HG03064 (cell line): Measurements from ENCODE around the gene SHC2.

Experiments used
- ATAC-seq: cut with Tn5 transposase; IDR thresholded peaks from one replicate; pipeline ENCODE4 v1.9.1; 2021; ENCODE audit warnings: low read depth; ENCODE audit not compliant: unreplicated experiment

The SHC2 gene

GRCh38 chr19:460877-461720, at the start of gene SHC2:
SHC2 (minus strand) TSS chr19:461033; CDS start chr19:460996, 37 bp downstream.
- ATAC-seq: no peak

DNA sequence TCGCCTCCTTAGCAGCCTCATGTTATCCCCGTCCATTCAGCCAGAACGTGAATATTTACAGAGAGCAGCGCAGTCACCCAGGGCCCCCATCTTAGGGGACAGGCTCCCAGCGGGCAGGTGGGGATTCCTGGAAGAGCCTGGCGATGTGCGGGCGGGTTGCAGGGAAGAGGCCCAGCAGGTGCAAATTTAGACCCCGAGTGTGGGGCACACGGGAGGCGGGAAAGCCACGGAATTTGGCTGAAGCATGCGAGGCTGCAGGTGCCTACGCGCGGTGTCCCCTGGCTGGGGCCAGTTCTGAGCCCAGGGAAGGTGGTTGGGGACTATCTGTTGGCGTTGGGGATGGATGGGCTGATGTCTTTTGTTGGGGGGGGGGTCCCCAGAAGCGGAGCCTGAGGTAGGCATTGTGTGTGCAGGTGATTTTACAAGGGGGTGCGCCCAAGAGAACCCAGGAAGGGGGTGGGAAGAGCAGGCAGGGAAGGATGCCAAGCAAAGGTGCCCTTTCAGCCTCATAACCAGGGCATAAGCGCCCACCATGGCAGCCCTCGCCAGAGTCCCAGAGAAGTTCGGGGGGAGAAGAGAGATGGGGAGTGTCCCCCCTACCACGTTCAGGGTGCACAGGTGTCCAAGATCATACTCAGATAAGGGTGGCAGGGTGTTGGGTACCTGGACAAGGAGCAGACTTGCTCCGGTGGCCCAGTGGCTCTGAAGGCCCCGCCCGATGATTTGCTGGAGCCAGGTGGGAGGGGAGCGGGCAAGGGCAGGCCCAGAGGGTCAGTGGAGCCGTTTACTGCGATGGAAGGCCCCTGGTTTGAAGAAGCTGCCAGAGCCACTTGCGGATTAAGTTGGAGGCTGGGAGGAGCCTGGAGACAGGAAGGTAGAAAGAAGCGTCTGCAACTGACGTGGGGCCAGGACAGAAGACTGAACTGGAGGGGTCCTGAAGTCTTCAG, 47.6 kb upstream of the SHC2 start:
- no peak for ATAC-seq

GRCh38 chr19:507286-508203, 46.7 kb upstream of the SHC2 start, which contains the start of gene TPGS1:
TPGS1 (plus strand) TSS chr19:507497; CDS start chr19:507507, 10 bp downstream.
- ATAC-seq: peak; percentile 62

DNA sequence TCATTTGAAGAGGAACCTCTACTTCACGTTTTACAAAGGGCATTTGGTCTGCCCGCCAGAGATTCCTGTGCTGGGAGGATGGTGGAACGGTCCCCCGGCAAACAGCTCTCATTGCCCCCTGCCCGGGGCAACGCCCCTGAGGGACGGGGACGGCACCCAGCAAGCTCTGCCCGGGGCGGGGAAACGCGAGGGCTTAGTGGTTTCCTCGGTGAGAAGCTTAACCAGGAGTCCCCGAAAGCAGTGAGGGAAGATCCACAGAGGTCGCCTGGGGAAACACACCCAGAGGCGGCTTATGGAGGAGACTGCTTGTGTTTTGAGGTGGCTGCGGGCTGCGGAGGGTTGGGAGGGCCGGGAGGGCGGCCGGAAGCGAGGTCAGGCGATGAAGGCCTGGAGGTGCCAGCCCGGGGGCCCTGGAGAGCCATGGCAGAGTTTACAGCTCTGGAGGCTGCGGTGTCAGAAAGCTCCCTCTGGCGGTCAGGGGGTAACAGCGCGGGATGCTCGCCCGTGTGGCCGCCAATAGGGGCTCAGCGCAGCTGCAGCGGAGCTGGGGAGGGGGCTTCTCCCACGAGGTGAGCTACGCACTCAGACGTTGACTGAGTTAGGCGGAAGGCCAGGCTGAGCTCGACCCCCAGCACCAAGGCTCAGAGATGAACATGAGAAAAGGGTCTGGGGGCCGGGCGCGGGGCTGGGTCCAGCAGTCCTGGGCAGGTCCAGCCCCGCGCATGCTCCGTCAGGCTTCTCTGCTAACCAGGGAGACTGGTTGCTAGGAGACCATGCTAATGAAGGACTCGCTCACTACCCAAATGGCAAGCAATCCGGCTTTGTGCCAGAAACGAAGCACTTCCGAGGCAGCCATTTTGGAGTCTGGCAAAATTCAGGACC, 45.8 kb upstream of the SHC2 start:
- peak; percentile 49 for ATAC-seq

DNA sequence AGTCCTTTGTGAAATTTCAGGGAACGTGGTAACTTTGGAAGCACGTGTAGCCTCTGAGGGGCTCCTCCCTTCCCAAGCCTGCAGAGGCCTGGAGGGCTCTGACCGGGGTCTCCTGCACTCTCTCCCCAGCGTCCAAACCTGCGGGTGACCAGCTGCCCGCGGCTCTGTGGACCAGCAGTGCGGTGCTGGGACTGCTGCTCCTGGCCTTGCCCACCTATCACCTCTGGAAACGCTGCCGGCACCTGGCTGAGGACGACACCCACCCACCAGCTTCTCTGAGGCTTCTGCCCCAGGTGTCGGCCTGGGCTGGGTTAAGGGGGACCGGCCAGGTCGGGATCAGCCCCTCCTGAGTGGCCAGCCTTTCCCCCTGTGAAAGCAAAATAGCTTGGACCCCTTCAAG, 43.8 kb upstream of the SHC2 start:
- ATAC-seq: no peak

DNA sequence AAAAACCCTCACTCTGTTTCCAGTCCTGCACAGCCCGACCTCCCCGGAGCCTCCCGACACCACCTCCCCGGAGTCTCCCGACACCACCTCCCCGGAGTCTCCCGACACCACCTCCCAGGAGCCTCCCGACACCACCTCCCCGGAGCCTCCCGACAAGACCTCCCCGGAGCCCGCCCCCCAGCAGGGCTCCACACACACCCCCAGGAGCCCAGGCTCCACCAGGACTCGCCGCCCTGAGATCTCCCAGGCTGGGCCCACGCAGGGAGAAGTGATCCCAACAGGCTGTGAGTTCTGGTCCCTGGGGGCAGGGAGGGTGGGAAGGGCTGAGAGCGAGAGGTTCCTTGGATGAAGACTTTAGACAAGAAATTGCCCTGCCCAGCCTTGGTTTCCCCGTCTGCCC, 40.8 kb upstream of the SHC2 start:
- ATAC-seq: no peak

DNA sequence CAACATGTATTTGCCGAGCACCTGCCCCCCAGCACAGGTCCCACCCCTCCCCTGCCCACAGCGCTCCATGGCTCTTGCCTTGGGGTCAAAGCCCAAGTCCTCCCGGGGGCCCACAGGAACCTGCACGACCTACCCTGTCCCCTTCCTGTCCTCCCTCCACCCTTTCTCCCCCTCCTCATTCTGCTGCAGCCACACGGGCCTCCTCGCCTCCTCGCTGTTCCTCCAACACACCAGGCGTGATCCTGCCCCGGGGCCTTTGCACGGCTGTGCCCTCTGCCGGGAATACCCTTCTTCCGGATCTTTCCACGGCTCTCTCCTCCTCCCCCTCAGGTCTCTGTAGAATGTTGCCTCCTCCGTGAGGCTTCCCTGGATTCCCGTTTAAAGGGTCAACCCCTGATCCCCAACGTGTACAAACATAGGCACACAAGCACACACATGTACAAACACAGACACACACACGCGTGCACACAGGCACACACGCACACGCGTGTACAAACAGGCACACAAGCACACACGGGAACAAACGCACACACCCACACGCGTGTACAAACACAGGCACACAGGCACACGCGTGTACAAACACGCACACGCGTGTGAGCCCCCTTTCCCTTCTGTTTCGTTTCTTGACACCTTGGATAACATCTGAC, 38.3 kb upstream of the SHC2 start:
- no peak for ATAC-seq

DNA sequence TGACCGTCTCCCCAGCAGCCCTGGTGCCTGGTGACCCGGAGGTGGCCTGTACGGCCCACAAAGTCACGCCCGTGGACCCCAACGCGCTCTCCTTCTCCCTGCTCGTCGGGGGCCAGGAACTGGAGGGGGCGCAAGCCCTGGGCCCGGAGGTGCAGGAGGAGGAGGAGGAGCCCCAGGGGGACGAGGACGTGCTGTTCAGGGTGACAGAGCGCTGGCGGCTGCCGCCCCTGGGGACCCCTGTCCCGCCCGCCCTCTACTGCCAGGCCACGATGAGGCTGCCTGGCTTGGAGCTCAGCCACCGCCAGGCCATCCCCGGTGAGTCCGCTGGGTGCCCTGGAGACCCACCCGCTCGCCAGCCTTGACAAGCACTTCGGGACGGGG, 37.7 kb upstream of the SHC2 start:
- ATAC-seq: no peak

- no peak for ATAC-seq
These were observed 37.2 kb upstream of the SHC2 start for GRCh38 chr19:497869-498510.

- ATAC-seq: no peak
These were observed 36.6 kb upstream of the SHC2 start for GRCh38 chr19:497491-497868.

GRCh38 chr19:496986-497385, 36.2 kb upstream of the SHC2 start:
- ATAC-seq: no peak

DNA sequence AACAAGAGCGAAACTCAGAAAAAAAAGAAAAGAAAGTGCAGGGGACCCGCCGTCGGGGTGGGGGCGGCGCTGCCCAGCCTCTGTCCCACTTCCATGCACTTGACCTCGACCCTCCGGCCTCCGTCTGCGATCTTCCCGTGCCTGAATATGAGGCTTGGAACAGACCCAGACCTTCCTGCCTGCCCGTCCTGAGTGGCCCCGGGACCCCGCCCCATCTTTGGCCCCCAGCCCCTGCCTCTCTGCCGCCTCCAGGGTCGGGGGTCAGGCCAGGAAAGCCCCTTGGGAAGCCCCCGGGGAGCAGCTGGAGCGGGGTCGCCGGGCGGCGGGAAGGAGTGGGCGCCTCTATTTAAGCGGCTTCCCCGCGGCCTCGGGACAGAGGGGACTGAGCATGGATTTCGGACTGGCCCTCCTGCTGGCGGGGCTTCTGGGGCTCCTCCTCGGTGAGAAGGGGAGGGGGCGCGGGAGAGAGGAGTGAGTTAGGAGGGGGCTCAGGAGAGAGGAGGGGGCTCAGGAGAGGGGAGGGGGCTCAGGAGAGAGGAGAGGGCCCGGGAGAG, 35.4 kb upstream of the SHC2 start, which contains the start of gene MADCAM1:
Gene MADCAM1 (plus strand): TSS at position 375 of the 554 bp plus-strand sequence. CDS start 14 bp downstream, at position 389.
- ATAC-seq: no peak

DNA sequence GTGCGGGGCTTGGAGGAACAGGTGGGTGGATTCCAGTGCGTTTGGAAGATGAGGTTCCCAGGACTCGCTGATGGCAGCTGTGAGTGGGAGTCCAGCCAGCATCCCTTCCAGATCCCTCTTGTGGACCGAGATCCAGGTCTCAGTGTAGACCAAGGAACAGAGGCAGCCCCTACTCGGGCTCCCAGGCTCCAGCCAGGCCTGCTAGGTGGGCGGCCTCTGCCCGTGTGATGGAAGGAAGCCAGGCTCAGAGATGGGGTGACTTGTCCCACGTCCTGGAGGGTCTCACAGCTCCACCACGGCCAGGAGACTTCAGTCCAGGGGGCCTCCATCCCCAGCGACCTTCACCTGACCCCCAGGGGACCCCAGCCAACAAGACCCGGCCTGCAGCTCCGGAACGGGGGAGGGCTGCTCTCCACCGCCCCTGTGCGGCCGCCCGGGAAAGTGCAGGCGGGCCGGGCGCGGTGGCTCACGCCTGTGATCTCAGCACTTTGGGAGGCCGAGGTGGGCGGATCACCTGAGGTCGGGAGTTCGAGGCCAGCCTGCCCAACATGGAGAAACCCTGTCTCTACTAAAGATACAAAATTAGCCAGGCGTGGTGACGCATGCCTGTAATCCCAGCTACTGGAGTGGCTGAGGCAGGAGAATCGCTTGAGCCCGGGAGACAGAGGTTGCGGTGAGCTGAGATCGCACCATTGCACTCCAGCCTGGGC, 34.7 kb upstream of the SHC2 start:
- no peak for ATAC-seq

GRCh38 chr19:495081-495401, 34.2 kb upstream of the SHC2 start:
- no peak for ATAC-seq

DNA sequence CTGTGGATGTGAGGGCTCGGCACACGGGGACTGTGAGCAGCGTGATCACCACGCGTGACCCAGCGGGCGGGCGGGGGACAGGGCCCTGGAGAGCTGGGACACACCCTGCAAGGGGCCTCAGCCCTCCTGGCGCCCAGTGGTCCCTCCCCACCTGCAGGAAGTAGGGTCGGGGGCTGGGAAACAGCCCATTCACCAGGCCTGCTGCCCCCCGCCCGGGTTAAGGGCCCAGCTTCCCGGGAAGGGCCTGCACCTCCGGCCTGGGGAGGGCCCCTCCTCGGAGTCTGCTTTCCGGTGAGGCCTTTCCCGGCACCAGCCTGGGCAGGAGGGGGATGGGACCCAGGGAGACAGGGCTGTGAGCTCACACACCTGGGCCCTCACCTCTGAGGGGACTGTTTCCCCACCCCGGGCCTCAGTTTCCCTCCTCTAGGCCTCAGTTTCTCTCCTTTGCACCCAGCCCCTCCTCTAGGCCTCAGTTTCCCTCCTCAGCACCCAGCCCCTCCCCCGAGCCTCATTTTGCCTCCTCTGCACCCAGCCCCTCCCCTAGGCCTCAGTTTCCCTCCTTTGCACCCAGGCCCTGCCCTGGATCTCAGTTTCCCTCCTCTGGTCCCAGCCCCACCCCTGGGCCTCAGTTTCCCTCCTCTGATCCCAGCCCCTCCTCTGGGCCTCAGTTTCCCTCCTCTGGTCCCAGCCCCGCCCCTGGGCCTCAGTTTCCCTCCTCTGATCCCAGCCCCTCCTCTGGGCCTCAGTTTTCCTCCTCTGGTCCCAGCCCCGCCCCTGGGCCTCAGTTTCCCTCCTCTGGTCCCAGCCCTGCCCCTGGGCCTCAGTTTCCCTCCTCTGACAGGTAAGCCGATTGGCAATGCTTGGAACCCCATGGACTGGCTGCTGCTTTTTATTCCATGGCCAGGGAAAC, 33.6 kb upstream of the SHC2 start:
- ATAC-seq: no peak

DNA sequence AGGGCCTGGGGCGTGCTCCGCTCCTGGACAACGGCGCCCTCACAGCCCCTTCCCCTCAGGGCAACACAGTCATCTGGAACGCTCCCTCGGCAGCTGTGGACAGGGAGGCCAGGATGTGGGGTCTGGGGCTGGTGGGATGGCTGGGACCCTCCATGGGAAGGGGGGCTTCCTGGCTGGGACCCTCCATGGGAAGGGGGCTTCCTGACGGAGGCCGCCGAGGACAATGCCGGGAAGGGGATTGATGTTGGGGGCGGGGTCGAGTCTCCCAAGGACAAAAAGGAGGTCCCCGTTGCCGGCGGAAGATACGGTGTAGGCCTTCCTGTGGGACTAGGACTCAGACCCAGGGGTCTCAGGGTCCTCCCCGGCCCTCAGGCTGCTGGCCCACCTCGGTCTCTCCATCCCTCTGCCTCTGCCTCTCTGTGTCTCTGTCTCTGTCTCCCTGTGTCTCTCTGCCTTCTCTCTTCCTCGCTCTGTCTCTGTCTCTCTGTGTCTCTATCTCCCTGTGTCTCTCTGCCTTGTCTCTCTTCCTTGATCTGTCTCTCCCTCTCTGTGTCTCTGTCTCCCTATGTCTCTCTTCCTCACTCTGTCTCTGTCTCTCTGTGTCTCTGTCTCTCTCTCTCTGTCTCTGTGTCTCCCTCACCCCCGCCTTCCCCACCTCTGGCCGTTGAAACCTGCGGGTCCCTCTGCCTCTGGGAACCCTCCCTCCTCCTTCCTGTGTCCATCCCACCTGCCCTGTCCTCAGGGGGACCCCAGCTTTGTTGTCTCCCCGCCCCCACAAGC, 32.7 kb upstream of the SHC2 start:
- no peak for ATAC-seq
